Stomach (tissue), 9 donors: ENCODE data around the gene ARL6IP4. TPM values are rescaled to one million over a fixed set of nuclear protein-coding genes. Genes with fewer than 3 reads are reported as not detected.

Experiments used
- DNase-seq, 2 donors: peaks; one replicate each; pipeline versions ENCODE4 v3.0.0 to v3.0.0-alpha.2; 2013 to 2019
- H3K27ac ChIP-seq, 5 donors: fragments of 200-600 bp in 4 of 5; sonication (generic) in 4 of 5; one replicate each; pipeline ENCODE4 v1.5.1; 2013 to 2019; ENCODE audit warnings: mild to moderate bottlenecking in 1 of 5, moderate library complexity in 1 of 5
- H3K27me3 ChIP-seq, 3 donors: fragments of 200-600 bp; sonication (generic); one replicate each; pipeline ENCODE4 v1.5.1; 2017 to 2019; ENCODE audit warnings: mixed run types in 1 of 3
- H3K36me3 ChIP-seq, 4 donors: fragments of 200-600 bp; sonication (generic); 1 replicate in 3 of 4; 2 replicates in 1 of 4; pipeline ENCODE4 v1.5.1; 2016 to 2019
- H3K4me1 ChIP-seq, 4 donors: fragments of 200-600 bp; sonication (generic); one replicate each; pipeline ENCODE4 v1.5.1; 2016 to 2019
- H3K4me3 ChIP-seq, 4 donors: fragments of 200-600 bp; sonication (generic) in 3 of 4; one replicate each; pipeline ENCODE4 v1.5.1; 2016 to 2019; ENCODE audit warnings: mild to moderate bottlenecking in 1 of 4
- H3K9me3 ChIP-seq, 4 donors: fragments of 200-600 bp; sonication (generic); one replicate each; pipeline ENCODE4 v1.5.1; 2016 to 2019
- EP300 ChIP-seq: sonication (generic); formaldehyde crosslinking; IDR thresholded peaks from one replicate; pipeline ENCODE4 v1.6.1; 2017; ENCODE audit warnings: antibody characterized with exemption
- POLR2A ChIP-seq, 4 donors: fragments of 450-650 bp; IDR thresholded peaks; one replicate each; pipeline ENCODE4 v1.6.1; 2016; ENCODE audit warnings: antibody characterized with exemption in 4 of 4, control low read depth in 2 of 4, mild to moderate bottlenecking in 1 of 4, moderate library complexity in 1 of 4
- POLR2AphosphoS5 ChIP-seq, 3 donors: sonication (generic); formaldehyde crosslinking; IDR thresholded peaks; one replicate each; pipeline ENCODE4 v1.6.1; 2016; ENCODE audit warnings: antibody characterized with exemption in 3 of 3
- WGBS, 5 donors: extraction: QIAGEN DNeasy Blood & Tissue Kit in 3 of 5; methylation state at CpG; one replicate each; pipeline versions ENCODE4 v1.1.5 to v1.1.7; 2013 to 2018; 5-methylcytosine and 5-hydroxymethylcytosine counted together
- intact Hi-C: fragments of 100-400 bp; cut with DNase I; formaldehyde crosslinking; loops from one replicate; pipeline ENCODE4 v1.15.1; 2023; ENCODE audit warnings: low total_unique reads
- polyA plus RNA-seq, 3 donors: library from polyadenylated mRNA; stranded (reverse); fragments of 200-250 nt; gene quantifications; one replicate each; pipeline ENCODE4 v1.2.3, GENCODE V29; 2013
- small RNA-seq, 4 donors: library from RNA; depleted of rRNA; stranded (forward); fragments of <200 nt; gene quantifications; one replicate each; pipeline ENCODE3, GENCODE V24; 2016
- total RNA-seq, 5 donors: library from RNA; depleted of rRNA; stranded (reverse); fragments of >200 nt; gene quantifications; one replicate each; pipeline versions ENCODE4 v1.1.0 to v1.2.3, GENCODE V29; 2014 to 2016
- TF ChIP-seq, protein P1 (sequence below), 7 experiments: fragments of 450-650 bp in 4 of 7; fragments of 200-600 bp in 3 of 7; sonication (generic) in 3 of 7; IDR thresholded peaks; one replicate each; pipeline ENCODE4 v1.5.1; 2016 to 2019; ENCODE audit warnings: antibody characterized with exemption in 7 of 7, control low read depth in 2 of 7, mild to moderate bottlenecking in 1 of 7
- donor health status: healthy with polysubstance abuse.
- donor health status: Bipolar disorder and iron deficiency.
- donor health status: healthy.

ARL6IP4 gene
- total and polyA plus RNA-seq, 8 donors = 104 to 432 (median 284) TPM

DNA sequence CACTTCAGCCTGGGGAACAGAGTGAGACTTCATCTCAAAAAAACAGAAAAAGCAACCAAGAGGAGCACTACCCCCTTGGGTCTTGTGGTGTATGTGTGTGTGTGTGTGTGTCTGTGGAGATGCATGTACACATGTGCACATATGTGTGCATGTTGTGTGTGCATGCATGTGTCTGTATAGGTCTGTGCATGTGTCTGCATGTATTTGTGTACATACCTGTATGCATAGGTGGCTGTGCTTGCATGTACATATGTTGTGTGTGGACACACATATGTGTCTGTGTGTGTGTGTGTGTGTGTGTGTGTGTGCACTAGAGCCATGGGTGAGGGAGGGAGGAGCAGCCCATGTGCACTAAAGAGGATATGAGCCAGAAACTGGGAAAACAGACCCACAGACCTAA, 49.1 kb downstream of the ARL6IP4 start:
- no peaks in the 10 kb centered on the region for H3K27me3 ChIP-seq
- peaks cover 0 to 10% (median 0%) of the 10 kb centered on the region in 4 donors for H3K4me1 ChIP-seq
- intact Hi-C loops = no loop called here
- DNase-seq = no peak
- peaks cover 3 to 70% (median 55%) of the 10 kb centered on the region in 4 donors for H3K36me3 ChIP-seq
- no peak overlapping the region for H3K27ac ChIP-seq
- no peaks in the 10 kb centered on the region for H3K9me3 ChIP-seq
- TF ChIP-seq, protein P1, sequence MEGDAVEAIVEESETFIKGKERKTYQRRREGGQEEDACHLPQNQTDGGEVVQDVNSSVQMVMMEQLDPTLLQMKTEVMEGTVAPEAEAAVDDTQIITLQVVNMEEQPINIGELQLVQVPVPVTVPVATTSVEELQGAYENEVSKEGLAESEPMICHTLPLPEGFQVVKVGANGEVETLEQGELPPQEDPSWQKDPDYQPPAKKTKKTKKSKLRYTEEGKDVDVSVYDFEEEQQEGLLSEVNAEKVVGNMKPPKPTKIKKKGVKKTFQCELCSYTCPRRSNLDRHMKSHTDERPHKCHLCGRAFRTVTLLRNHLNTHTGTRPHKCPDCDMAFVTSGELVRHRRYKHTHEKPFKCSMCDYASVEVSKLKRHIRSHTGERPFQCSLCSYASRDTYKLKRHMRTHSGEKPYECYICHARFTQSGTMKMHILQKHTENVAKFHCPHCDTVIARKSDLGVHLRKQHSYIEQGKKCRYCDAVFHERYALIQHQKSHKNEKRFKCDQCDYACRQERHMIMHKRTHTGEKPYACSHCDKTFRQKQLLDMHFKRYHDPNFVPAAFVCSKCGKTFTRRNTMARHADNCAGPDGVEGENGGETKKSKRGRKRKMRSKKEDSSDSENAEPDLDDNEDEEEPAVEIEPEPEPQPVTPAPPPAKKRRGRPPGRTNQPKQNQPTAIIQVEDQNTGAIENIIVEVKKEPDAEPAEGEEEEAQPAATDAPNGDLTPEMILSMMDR (IDR thresholded peaks at IDR 0.05) = no peak
- no peak for TF ChIP-seq POLR2AphosphoS5 (IDR thresholded peaks at IDR 0.05)
- TF ChIP-seq POLR2A (IDR thresholded peaks at IDR 0.05) = no peak
- no peak for TF ChIP-seq EP300
- no peak overlapping the region for H3K4me3 ChIP-seq

GRCh38 chr12:123030686-123031085, 50.2 kb downstream of the ARL6IP4 start:
- intact Hi-C loops = loop anchor here (10.0 kb wide), 1 partner anchor 204 kb away; the partner anchor contains the start of genes MPHOSPH9 and MTRFR
- Histone ChIP-seq H3K9me3 (no peaks in the 10 kb centered on the region), H3K4me1 (peaks cover 0 to 12% (median 0%) of the 10 kb centered on the region in 4 donors), H3K4me3 (no peak overlapping the region), H3K27ac (no peak overlapping the region), H3K27me3 (no peaks in the 10 kb centered on the region), H3K36me3 (peaks cover 3 to 70% (median 55%) of the 10 kb centered on the region in 4 donors)
- no peak for DNase-seq
- TF ChIP-seq POLR2A (IDR thresholded peaks at IDR 0.05) (no peak), EP300 (no peak), POLR2AphosphoS5 (IDR thresholded peaks at IDR 0.05) (peak in 1 of 3 donors; percentile 29)
- TF ChIP-seq, protein P1 (IDR thresholded peaks at IDR 0.05) = no peak
- 83 to 90% (median 86%) methylated on average over 1 of the region's 1 CpG for WGBS, 5 donors

DNA sequence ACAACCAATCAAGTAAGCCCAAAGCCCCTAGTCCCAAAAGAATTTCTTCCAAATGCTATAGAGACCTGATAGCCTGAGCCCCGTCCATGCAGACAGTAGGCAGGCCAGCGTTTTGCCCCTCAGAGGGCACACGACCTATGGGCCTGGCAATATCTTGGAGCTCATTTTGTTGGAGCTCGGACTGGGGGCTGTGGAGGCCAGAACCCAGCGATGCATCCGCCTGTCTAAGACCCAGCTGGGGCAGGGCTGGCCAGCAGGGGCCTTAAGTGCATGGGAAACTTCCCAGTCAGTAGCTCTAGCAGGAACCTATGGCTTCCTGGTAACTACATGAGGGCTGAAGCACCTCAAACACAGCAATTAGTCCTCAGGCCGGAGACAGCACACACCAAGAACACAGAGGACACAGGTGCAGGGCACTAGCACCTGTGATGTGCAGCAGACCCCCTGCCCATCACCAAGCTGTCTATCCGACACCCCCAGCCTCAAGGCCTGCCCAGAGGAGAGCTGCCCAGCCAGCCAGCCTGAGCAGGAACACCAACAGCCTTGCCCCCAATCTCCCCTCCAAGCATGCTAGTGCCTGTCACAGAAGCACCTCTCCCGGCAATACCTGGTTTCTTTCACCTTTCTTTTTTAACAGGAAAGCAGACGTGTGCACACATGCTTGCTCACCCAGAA, 50.8 kb downstream of the ARL6IP4 start:
- Histone ChIP-seq H3K9me3 (no peaks in the 10 kb centered on the region), H3K27me3 (no peaks in the 10 kb centered on the region), H3K36me3 (peaks cover 3 to 69% (median 54%) of the 10 kb centered on the region in 4 donors), H3K4me1 (peaks cover 0 to 12% (median 0%) of the 10 kb centered on the region in 4 donors), H3K27ac (no peak overlapping the region), H3K4me3 (no peak overlapping the region)
- TF ChIP-seq POLR2AphosphoS5 (IDR thresholded peaks at IDR 0.05) (no peak), POLR2A (IDR thresholded peaks at IDR 0.05) (no peak), EP300 (no peak)
- TF ChIP-seq, protein P1 (IDR thresholded peaks at IDR 0.05) = no peak
- intact Hi-C loops = loop anchor here (10.0 kb wide), 1 partner anchor 203 kb away; the partner anchor contains the start of genes MPHOSPH9 and MTRFR
- WGBS, 5 donors = 77 to 91% (median 87%) methylated on average over 6 to 10 of the region's 10 CpGs
- DNase-seq = no peak

Small RNAs within 50 kb of the gene (small RNA-seq; reads per million reads assigned to genes)
- gene ARL6IP4 = 0 reads per million in 4 donors
- 0 reads per million in 4 donors for gene MIR4304

Other genes starting within 250 kb of the ARL6IP4 start
- 1 to 10 TPM in 2 of 5 donors, under 1 TPM in 1, not detected in 2; 0.45 to 2.0 (median 1.2) TPM for gene HCAR1, start 249.8 kb upstream of the ARL6IP4 start, total RNA-seq
- gene HCAR1, start 249.8 kb upstream of the ARL6IP4 start, polyA plus RNA-seq = 1 to 10 TPM; 1.2 to 2.3 (median 2.1) TPM
- gene DENR, start 227.9 kb upstream of the ARL6IP4 start, total RNA-seq = 10 to 100 TPM in 4 of 5 donors, 1 to 10 TPM in 1; 4.1 to 36.0 (median 18.8) TPM
- gene DENR, start 227.9 kb upstream of the ARL6IP4 start, polyA plus RNA-seq = 10 to 100 TPM; 23.3 to 29.8 (median 23.6) TPM
- gene CCDC62, start 206.1 kb upstream of the ARL6IP4 start, total RNA-seq = 1 to 10 TPM in 1 of 5 donors, under 1 TPM in 2, not detected in 2; 0.37 to 1.4 (median 0.58) TPM
- under 1 TPM in 2 of 3 donors, not detected in 1; 0.08 to 0.19 TPM for gene CCDC62, start 206.1 kb upstream of the ARL6IP4 start, polyA plus RNA-seq
- 100 to 1,000 TPM in 4 of 5 donors, 10 to 100 TPM in 1; 67.6 to 395 (median 160) TPM for gene HIP1R, start 145.2 kb upstream of the ARL6IP4 start, total RNA-seq
- 10 to 100 TPM; 52.1 to 69.6 (median 68.8) TPM for gene HIP1R, start 145.2 kb upstream of the ARL6IP4 start, polyA plus RNA-seq
- 100 to 1,000 TPM in 1 of 5 donors, 10 to 100 TPM in 4; 13.4 to 105 (median 68.5) TPM for gene VPS37B, start 84.6 kb upstream of the ARL6IP4 start, total RNA-seq
- 10 to 100 TPM; 31.3 to 44.0 (median 37.1) TPM for gene VPS37B, start 84.6 kb upstream of the ARL6IP4 start, polyA plus RNA-seq
- 10 to 100 TPM in 1 of 5 donors, 1 to 10 TPM in 3, not detected in 1; 1.6 to 29.5 (median 3.6) TPM for gene ABCB9, start 14.2 kb upstream of the ARL6IP4 start, total RNA-seq
- gene ABCB9, start 14.2 kb upstream of the ARL6IP4 start, polyA plus RNA-seq = 1 to 10 TPM; 1.2 to 2.5 (median 1.9) TPM
- 10 to 100 TPM in 2 of 5 donors, 1 to 10 TPM in 3; 1.7 to 29.2 (median 8.9) TPM for gene OGFOD2, start 5.4 kb upstream of the ARL6IP4 start, total RNA-seq
- gene OGFOD2, start 5.4 kb upstream of the ARL6IP4 start, polyA plus RNA-seq = 10 to 100 TPM; 16.1 to 27.2 (median 18.9) TPM
- gene PITPNM2, start 170.4 kb downstream of the ARL6IP4 start, total RNA-seq = 10 to 100 TPM in 3 of 5 donors, 1 to 10 TPM in 2; 5.2 to 28.1 (median 13.4) TPM
- gene PITPNM2, start 170.4 kb downstream of the ARL6IP4 start, polyA plus RNA-seq = 1 to 10 TPM; 1.8 to 5.9 (median 4.6) TPM